HG03135 (cell line): Measurements from ENCODE around the gene KSR2.
"Not testable (repeated sequence)": the region's sequence is repeated elsewhere in the genome, so short reads cannot be mapped to it uniquely, and the experiment has no call there.

Source experiments
- ATAC-seq: cut with Tn5 transposase; IDR thresholded peaks from one replicate; pipeline ENCODE4 v1.9.1; 2021; ENCODE audit warnings: mild to moderate bottlenecking, moderate library complexity; ENCODE audit not compliant: unreplicated experiment

Gene KSR2

GRCh38 chr12:117892441-117892840, 76.3 kb downstream of the KSR2 start:
- no peak for ATAC-seq

GRCh38 chr12:117891265-117891664, 77.5 kb downstream of the KSR2 start:
- ATAC-seq, result not testable (repeated sequence)

DNA sequence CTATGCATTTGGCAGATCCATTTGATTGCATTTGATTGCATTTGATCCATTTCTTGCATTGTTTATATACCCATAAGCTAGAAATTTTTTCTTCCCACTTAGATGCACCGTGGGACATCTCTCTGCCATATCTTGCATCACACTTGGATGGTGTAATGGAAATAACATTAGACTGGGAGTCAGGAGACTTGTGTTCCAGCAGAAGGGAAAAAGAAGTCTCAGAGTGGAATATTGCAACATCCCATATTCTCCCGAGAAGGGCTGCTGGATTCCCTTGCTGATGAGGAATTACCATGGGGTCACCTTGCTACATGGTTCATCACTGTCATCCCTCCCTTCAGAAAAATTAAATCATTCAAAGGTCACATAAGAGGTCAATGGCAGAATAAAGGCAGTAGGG, 78.1 kb downstream of the KSR2 start:
- no peak for ATAC-seq

- ATAC-seq, result no peak
These were observed 78.7 kb downstream of the KSR2 start for GRCh38 chr12:117890137-117890536.

GRCh38 chr12:117889098-117889497, 79.7 kb downstream of the KSR2 start:
- ATAC-seq, result no peak

DNA sequence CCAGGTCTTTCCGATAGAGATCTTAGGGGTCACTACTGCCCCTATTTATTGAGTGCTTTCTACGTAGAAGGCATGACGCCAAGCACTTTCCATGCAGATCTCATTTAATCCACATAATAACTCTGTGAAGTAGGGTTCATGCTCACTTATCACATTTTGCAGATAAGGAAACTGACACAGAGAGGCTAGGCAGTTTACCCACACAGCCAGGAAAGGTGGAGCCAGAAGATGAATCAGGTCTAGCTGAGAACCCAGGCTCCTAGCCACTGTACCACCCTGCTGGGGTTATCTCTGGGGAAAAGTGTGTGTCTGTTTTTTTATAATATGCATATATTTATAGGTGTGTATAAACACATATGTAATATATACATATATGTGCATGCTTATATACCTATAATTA, 83.6 kb downstream of the KSR2 start:
- no peak for ATAC-seq

DNA sequence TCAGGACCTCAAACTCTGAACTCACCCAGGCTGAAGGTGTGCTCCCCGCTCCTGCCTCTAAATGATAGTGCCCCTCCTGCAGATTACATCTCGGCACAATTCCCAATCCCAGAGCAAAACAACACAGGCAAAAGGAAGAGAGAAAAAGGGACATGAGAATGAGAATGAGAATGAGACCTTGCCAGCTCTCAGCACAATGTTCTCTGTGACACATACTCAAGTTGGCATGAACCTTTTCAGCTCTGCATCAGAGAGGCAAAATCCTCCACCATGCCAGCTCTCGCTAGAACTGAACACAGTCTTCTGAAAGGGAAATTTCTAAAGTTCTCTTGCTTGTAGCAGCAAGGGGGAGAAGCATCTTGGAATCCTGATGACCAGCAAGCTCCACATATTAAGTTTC, 84.6 kb downstream of the KSR2 start:
- no peak for ATAC-seq

DNA sequence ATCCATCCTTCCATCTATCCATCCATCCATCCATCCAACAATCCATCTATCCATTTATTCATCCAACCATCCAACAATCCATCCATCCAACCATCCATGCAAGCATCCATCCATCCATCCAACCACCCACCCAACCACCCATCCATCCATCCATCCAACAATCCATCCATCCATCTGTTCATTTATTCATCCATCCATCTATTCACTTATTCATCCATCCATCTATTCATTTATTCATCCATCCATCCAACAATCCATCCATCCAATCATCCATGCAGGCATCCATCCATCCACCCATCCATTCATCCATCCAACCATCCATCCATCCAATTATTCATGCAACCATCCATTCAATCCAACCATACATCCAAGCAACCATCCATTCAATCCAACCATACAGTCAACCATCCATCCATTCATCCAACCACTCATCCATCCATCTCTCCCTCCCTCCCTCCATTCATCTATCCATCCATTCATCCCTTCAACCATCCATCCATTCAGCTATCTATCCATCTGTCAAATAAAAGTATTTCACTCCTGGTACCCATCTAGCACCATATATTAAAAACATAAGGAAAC, 86.1 kb downstream of the KSR2 start:
- no peak for ATAC-seq

- ATAC-seq, result no peak
These were observed 86.6 kb downstream of the KSR2 start for GRCh38 chr12:117882181-117882580.

DNA sequence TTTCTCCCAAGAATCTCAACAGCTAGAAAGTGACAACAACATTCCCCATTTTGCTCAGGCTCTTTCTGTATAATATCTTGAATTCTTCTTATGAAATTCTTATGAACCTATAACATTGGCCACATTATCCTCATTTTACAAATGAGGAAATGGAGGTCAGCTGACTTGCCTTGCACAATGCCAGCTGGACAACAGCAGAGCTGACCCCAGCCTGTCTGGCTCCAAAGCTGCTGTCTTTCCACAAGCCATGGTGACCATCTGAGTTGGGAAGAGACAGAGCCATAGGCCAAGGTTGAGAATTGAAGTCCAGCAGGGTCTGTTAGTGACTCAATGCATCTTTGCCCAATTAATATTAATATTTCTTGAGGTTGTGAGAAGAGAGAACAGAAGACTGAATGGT, 87.3 kb downstream of the KSR2 start:
- no peak for ATAC-seq

GRCh38 chr12:117878605-117879004, 90.2 kb downstream of the KSR2 start:
- no peak for ATAC-seq

GRCh38 chr12:117876436-117876816, 92.4 kb downstream of the KSR2 start:
- no peak for ATAC-seq

DNA sequence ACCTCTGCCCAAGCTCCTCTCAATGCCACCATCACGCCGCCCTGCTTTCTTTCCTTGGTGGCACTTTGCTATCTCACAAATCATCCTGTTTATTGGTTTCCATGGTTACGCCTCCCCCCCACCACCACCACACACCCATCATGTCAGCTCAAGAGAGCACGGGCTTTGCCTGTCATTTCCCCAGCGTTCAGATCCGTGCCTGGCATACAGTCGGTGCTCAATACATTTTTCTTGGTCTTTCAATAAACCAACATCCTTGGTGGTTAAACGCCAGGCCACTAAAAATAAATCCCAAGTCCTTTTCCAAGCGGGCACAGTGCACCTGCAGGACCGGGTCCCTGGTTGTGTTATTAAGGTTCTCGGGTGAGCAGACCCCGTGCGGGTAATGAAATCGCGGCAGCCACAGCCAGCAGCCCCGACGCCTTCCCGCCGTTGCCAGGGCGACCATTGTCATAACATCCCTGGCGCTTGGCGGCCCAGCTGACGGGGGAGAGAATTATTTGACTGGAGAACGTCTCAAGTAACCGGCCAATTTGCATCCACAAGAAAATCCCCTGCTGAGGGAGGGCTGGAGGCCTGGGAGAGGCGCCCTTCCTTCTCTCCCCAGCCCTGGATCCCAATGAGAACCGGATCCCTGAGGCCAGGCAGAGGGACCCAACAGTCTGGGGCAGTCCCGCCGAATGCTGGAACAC, 92.9 kb downstream of the KSR2 start:
- ATAC-seq, result no peak

GRCh38 chr12:117874842-117875434, 93.9 kb downstream of the KSR2 start:
- ATAC-seq, result no peak

- not testable (repeated sequence) for ATAC-seq
These were observed 94.6 kb downstream of the KSR2 start for GRCh38 chr12:117874198-117874597.

GRCh38 chr12:117872546-117873169, 96.1 kb downstream of the KSR2 start:
- no peak for ATAC-seq

- no peak for ATAC-seq
These were observed 99.2 kb downstream of the KSR2 start for GRCh38 chr12:117869551-117869950.

- no peak for ATAC-seq
These were observed 101.4 kb downstream of the KSR2 start for GRCh38 chr12:117867348-117867747.

DNA sequence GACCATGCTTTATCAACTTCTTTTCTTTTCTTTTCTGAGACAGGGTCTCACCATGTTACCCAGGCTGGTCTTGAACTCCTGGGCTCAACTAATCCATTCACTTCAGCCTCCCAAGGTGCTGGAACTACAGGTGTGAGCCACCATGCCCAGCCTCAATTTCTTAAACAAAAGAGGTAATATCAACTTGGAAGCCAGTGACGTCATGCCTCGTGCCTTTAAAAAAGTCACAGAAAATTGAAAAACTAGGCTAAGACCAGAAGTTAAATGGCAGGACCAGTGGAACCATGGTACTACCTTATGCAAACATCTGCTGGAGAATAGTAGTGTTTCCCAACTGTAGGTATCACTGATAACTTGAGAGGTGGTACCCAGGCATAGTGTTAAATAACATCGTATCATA, 103.3 kb downstream of the KSR2 start:
- no peak for ATAC-seq

- no peak for ATAC-seq
These were observed 105.6 kb downstream of the KSR2 start for GRCh38 chr12:117863002-117863709.

- no peak for ATAC-seq
These were observed 107.1 kb downstream of the KSR2 start for GRCh38 chr12:117861691-117862090.
